DND-41 (cell line): ENCODE data around the gene ZDHHC6.

ENCODE experiments used
- ATAC-seq: fragments of 200-7000 bp; cut with Tn5 transposase; 3 replicates; pipeline ENCODE4 v1.9.1; 2021; ENCODE audit warnings: low read depth; ENCODE audit not compliant: insufficient read depth
- DNase-seq: peaks from one replicate; pipeline ENCODE4 v3.0.0-alpha.2; 2020
- H2AFZ ChIP-seq: 2 replicates; pipeline ENCODE4 v1.6.0; 2012; ENCODE audit warnings: low read depth, low read length
- H3K27ac ChIP-seq: 2 replicates; pipeline ENCODE4 v1.5.1; 2012; ENCODE audit warnings: low read length, inconsistent platforms
- H3K27me3 ChIP-seq: fragments of 200-600 bp; sonication (generic); 2 replicates; pipeline ENCODE4 v1.6.0; 2012; ENCODE audit warnings: low read length, mild to moderate bottlenecking, inconsistent platforms; ENCODE audit not compliant: insufficient read depth, poor library complexity
- H3K36me3 ChIP-seq: 2 replicates; pipeline ENCODE4 v1.5.1; 2012; ENCODE audit warnings: low read length, inconsistent platforms; ENCODE audit not compliant: insufficient read depth
- H3K4me1 ChIP-seq: 2 replicates; pipeline ENCODE4 v1.5.1; 2012; ENCODE audit warnings: mild to moderate bottlenecking, low read length; ENCODE audit not compliant: insufficient read depth
- H3K4me2 ChIP-seq: 2 replicates; pipeline ENCODE4 v1.6.0; 2012; ENCODE audit warnings: mild to moderate bottlenecking, moderate library complexity, low read length, inconsistent platforms; ENCODE audit not compliant: insufficient read depth
- H3K4me3 ChIP-seq, 2 experiments: fragments of 200-600 bp in 1 of 2; shearing (Covaris generic) in 1 of 2; 2 replicates each; pipeline ENCODE4 v1.5.1; 2012 to 2016; ENCODE audit warnings: inconsistent platforms in 2 of 2, low read length in 2 of 2, mild to moderate bottlenecking in 2 of 2, low read depth in 1 of 2, moderate library complexity in 1 of 2
- H3K79me2 ChIP-seq: 2 replicates; pipeline ENCODE4 v1.6.0; 2012; ENCODE audit warnings: low read length, inconsistent platforms; ENCODE audit not compliant: insufficient read depth
- H3K9ac ChIP-seq: 2 replicates; pipeline ENCODE4 v1.6.0; 2012; ENCODE audit warnings: low read depth, mild to moderate bottlenecking, inconsistent platforms, low read length, moderate library complexity
- H3K9me3 ChIP-seq: 2 replicates; pipeline ENCODE4 v1.5.1; 2012; ENCODE audit warnings: low read length, moderate library complexity, mild to moderate bottlenecking, inconsistent platforms; ENCODE audit not compliant: insufficient read depth, severe bottlenecking
- H4K20me1 ChIP-seq: 2 replicates; pipeline ENCODE4 v1.6.0; 2012; ENCODE audit warnings: low read length; ENCODE audit not compliant: insufficient read depth
- CTCF ChIP-seq: IDR thresholded peaks from 2 replicates; pipeline ENCODE4 v1.5.1; 2012; ENCODE audit warnings: borderline replicate concordance, low read length, moderate library complexity, mild to moderate bottlenecking; ENCODE audit not compliant: poor library complexity, severe bottlenecking; ENCODE audit errors: extremely low read depth
- EZH2 ChIP-seq: IDR thresholded peaks from 3 replicates; pipeline ENCODE4 v1.6.1; 2012; ENCODE audit warnings: borderline replicate concordance, low read depth, mild to moderate bottlenecking, moderate library complexity, low read length, inconsistent platforms; ENCODE audit not compliant: severe bottlenecking

ZDHHC6 gene

GRCh38 chr10:112475575-112476218 is 29.0 kb upstream of the ZDHHC6 start:
- Histone ChIP-seq H3K79me2 (no peaks in the 10 kb centered on the region), H4K20me1 (no peaks in the 10 kb centered on the region; the same call in 1 of the 2 replicates), H3K27ac (no peak overlapping the region), H2AFZ (no peak overlapping the region), H3K9me3 (no peaks in the 10 kb centered on the region), H3K4me2 (no peak overlapping the region), H3K9ac (no peak overlapping the region), H3K4me1 (no peaks in the 10 kb centered on the region), H3K36me3 (no peaks in the 10 kb centered on the region), H3K27me3 (no peaks in the 10 kb centered on the region), H3K4me3 (no peak overlapping the region)
- DNase-seq = no peak
- ATAC-seq = 0 out of 3 replicates have a peak, but pooled peaks have one; percentile 39
- TF ChIP-seq EZH2 (no peak), CTCF (peak; percentile 67)

- Histone ChIP-seq H3K9ac (no peak overlapping the region), H2AFZ (no peak overlapping the region), H3K4me2 (no peak overlapping the region), H3K27me3 (no peaks in the 10 kb centered on the region), H3K9me3 (no peaks in the 10 kb centered on the region), H3K4me1 (no peaks in the 10 kb centered on the region), H3K4me3 (no peak overlapping the region), H3K27ac (no peak overlapping the region), H4K20me1 (no peaks in the 10 kb centered on the region; the same call in 1 of the 2 replicates), H3K36me3 (peaks cover 16% of the 10 kb centered on the region; the same call in 1 of the 2 replicates), H3K79me2 (no peaks in the 10 kb centered on the region)
- peak; percentile 82 for ATAC-seq
- DNase-seq = no peak
- TF ChIP-seq EZH2 = no peak
- peak; percentile 78 for TF ChIP-seq CTCF
Observed at GRCh38 chr10:112471878-112472487, 25.3 kb upstream of the ZDHHC6 start.

- no peak overlapping the region for H3K4me3 ChIP-seq
- no peaks in the 10 kb centered on the region for H3K27me3 ChIP-seq
- H3K27ac ChIP-seq = no peak overlapping the region
- no peaks in the 10 kb centered on the region; the same call in 1 of the 2 replicates for H4K20me1 ChIP-seq
- H3K36me3 ChIP-seq = peaks cover 52% of the 10 kb centered on the region
- no peak overlapping the region for H3K9ac ChIP-seq
- no peak overlapping the region for H2AFZ ChIP-seq
- no peak overlapping the region for H3K4me2 ChIP-seq
- no peaks in the 10 kb centered on the region for H3K9me3 ChIP-seq
- no peaks in the 10 kb centered on the region for H3K4me1 ChIP-seq
- no peak for TF ChIP-seq CTCF
- DNase-seq (no peak), ATAC-seq (no peak)
- no peaks in the 10 kb centered on the region for H3K79me2 ChIP-seq
Observed at GRCh38 chr10:112467541-112468075, 20.9 kb upstream of the ZDHHC6 start.
